ENCODE data around the gene EXOC3L2.
"Not testable (repeated sequence)": the region's sequence is repeated elsewhere in the genome, so short reads cannot be mapped to it uniquely, and the experiment has no call there.

Gene EXOC3L2

GRCh38 chr19:45254044-45254531 is 8.9 kb upstream of the EXOC3L2 start:
- DNase-seq: no peak

- no peak for DNase-seq
Measured at GRCh38 chr19:45253396-45254027, 8.3 kb upstream of the EXOC3L2 start.

- DNase-seq: no peak
Measured at GRCh38 chr19:45251452-45252354, 6.5 kb upstream of the EXOC3L2 start.

- peak; percentile 53 for DNase-seq
Measured at GRCh38 chr19:45250832-45251451, 5.7 kb upstream of the EXOC3L2 start, which contains the start of gene MARK4. MARK4 (plus strand) TSS chr19:45251271; CDS start chr19:45251589, 318 bp downstream.

GRCh38 chr19:45250216-45250831 is 5.1 kb upstream of the EXOC3L2 start:
- DNase-seq: no peak

- DNase-seq: no peak
Measured at GRCh38 chr19:45249261-45250033, 4.2 kb upstream of the EXOC3L2 start.

- DNase-seq: no peak
Measured at GRCh38 chr19:45247136-45247535, 1.9 kb upstream of the EXOC3L2 start.

GRCh38 chr19:45245826-45246225 is 619 bp upstream of the EXOC3L2 start:
- no peak for DNase-seq

- DNase-seq: no peak
Measured at GRCh38 chr19:45244133-45244794, 943 bp downstream of the EXOC3L2 start.

GRCh38 chr19:45243144-45243732 is 2.0 kb downstream of the EXOC3L2 start:
- peak; percentile 17 for DNase-seq

GRCh38 chr19:45238556-45238955 is 6.7 kb downstream of the EXOC3L2 start:
- no peak for DNase-seq

GRCh38 chr19:45235485-45235884 is 9.7 kb downstream of the EXOC3L2 start:
- no peak for DNase-seq

GRCh38 chr19:45234089-45234869 is 10.9 kb downstream of the EXOC3L2 start:
- no peak for DNase-seq

- DNase-seq: no peak
Measured at GRCh38 chr19:45231891-45232290, 13.3 kb downstream of the EXOC3L2 start.

- DNase-seq: not testable (repeated sequence)
Measured at GRCh38 chr19:45229056-45229455, 16.2 kb downstream of the EXOC3L2 start.

- DNase-seq: no peak
Measured at GRCh38 chr19:45224645-45225044, 20.6 kb downstream of the EXOC3L2 start.

GRCh38 chr19:45223879-45224278 is 21.3 kb downstream of the EXOC3L2 start:
- DNase-seq: no peak

- DNase-seq: no peak
Measured at GRCh38 chr19:45222724-45223123, 22.5 kb downstream of the EXOC3L2 start.

- DNase-seq: peak; percentile 61
Measured at GRCh38 chr19:45218911-45219743, 26.1 kb downstream of the EXOC3L2 start.
